HG02852 (cell line): ENCODE results near the gene ZNF438.
"Not testable (repeated sequence)": the region's sequence is repeated elsewhere in the genome, so short reads cannot be mapped to it uniquely, and the experiment has no call there.

Experiments used
- ATAC-seq: cut with Tn5 transposase; IDR thresholded peaks from one replicate; pipeline ENCODE4 v1.9.1; 2021; ENCODE audit warnings: mild to moderate bottlenecking, moderate library complexity; ENCODE audit not compliant: unreplicated experiment

ZNF438 gene

DNA sequence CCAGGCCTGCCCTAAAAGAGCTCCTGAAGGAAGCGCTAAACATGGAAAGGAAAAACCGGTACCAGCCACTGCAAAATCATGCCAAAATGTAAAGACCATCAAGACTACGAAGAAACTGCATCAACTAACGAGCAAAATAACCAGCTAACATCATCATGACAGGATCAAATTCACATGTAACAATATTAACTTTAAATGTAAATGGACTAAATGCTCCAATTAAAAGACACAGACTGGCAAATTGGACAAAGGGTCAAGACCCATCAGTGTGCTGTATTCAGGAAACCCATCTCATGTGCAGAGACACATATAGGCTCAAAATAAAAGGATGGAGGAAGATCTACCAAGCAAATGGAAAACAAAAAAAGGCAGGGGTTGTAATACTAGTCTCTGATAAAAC, 82.4 kb downstream of the ZNF438 start:
- not testable (repeated sequence) for ATAC-seq

DNA sequence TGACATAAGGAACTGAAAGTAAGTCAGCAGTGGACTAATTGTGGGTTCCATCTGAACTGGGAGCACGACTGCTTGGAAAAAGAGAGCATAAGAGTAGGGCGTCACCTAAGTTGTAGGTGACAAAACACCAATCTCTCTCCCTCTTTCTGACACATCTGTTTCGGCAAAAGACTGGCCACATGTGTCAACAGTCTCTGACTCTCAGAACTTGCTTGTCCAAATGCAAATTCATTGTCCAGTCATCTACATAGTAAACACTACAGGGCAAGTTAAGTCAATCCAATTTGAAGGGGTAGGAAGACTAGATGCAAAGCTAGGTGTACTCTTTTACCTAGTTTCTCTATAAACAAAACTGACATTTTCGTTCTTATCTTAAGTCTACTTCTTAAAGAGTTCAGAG, 87.7 kb downstream of the ZNF438 start:
- no peak for ATAC-seq

DNA sequence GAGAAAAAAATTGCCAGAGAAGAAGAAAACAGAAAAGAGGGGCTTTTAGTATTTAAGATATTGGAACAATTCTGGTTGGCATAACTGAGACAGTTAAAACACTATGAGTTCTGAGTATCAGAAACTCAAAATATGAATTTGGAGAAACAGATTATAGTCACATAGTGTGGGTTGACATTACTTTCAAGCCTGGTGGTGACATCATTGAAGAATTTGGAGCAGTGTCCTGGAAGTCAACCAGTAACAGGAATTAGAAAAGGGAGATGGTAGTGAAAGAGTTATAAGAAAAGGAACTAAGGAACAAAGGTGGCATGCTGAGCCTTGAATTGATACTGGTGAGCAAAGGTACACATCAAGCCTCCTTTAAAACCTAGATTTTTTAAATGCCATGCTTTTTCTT, 88.2 kb downstream of the ZNF438 start:
- no peak for ATAC-seq

DNA sequence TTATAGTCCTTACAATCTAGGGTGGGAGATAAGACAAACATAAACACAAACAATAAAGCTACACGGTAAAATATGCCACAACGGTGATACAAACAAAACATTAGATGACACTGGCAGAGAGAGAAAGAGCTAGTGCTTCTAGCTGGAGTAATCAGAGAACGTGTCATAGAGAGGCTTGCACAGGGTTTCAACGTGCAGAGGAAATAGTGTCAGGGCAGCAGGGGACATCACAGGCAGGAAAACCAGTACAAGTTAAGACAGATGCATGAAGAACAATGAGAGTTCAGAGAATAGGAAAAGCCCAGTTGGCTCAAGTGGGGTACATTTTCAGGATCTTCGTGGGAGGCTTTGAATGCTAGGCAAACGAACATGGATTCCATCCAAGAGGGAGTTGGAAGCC, 91.4 kb downstream of the ZNF438 start:
- no peak for ATAC-seq

DNA sequence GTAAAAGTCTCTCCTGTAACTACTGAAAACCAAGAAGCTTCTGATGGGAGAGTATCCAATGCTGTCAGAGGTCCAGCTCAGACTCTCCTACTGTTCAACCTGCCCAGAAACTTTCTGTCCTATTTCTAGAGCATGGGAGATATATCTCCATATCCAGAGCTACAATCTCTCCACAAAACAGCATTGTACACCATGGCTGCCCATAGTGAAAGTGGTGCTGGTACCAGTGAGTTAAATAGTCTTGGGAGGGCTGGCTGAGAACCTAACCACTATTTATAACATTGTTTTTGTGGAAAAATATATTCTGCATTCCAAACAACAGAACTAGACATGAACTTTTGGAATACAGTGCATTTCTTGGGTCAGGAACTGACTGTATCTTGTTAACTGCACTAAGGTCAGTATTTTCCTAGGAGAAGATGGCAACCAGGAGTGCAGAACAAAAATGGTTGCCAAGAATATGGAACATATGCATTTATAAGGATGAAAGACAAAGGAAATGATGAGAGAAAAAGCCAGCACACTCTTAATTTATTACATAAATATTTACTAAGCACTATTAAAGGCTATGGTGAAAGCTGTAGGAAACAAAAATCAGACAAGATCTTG, 91.9 kb downstream of the ZNF438 start:
- no peak for ATAC-seq

DNA sequence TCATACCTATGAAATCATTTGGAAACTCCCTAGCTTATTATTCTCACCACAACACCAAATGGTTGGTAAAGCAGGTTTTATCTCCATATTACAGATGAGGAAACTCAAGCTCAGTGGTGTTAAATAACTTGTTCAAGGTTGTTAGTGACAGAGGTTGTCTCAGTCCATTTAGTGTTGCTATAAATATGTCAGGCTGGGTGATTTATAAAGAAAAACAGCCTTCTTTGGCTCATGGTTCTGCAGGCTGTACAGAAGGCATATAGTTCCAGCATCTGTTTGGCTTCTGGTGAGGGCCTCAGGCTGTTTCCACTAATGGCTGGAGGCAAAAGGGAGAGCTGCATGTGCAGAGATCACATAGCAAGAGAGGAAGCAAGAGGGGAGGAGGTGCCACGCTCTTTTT, 96.6 kb downstream of the ZNF438 start:
- ATAC-seq, result no peak

DNA sequence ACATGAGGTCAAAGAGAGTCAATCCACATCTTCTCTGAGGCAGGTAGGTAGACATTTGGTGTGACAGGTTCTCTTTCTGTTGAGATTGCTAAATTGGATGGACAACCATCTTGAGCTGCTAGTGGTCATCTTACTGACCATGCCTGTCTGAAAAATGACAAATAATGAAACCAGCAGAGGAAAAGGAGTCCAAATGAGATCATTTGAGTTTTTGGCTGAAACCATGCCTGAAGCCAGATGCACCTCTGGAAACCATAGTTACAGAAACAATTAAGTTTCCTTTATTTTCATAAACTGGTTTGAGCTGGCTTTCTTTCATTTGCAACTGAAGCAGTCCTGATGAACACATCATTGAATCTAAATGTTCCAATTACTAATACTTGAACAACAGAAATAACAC, 100.6 kb downstream of the ZNF438 start:
- ATAC-seq, result no peak

DNA sequence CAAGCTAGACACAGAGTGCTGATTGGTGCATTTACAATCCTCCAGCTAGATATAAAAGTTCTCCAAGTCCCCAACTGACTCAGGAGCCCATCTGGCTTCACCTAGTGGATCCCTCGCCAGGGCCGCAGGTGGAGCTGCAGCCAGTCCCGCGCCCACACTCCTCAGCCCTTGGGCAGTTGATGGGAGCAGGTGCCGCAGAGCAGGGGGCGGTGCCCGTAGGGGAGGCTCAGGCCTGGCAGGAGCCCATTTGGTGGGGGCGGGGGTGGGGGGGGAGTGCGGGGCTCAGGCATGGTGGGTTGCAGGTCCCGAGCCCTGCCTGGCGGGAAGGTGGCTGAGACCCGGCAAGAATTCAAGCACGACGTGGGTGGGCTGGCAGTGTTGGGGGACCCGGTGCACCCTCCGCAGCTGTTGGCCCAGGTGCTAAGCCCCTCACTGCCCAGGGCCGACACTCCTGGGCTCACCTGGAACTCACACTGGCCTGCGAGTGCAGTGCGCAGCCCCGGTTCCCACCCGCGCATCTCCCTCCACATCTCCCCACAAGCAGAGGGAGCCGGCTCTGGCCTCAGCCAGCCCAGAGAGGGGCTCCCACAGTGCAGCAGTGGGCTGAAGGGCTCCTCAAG, 101.7 kb downstream of the ZNF438 start:
- ATAC-seq, result no peak

DNA sequence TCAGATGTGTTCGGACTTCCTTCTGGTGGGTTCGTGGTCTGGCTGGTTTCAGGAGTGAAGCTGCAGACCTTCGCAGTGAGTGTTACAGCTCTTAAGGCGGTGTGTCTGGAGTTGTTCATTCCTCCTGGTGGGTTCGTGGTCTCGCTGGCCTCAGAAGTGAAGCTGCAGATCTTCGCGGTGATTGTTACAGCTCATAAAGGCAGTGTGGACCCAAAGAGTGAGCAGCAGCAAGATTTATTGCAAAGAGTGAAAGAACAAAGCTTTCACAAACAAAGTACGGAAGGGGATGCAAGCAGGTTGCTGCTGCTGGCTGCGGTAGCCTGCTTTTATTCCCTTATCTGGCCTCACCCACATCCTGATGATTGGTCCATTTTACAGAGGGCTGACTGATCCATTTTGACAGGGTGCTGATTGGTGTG, 102.3 kb downstream of the ZNF438 start:
- ATAC-seq, result peak; percentile 28

DNA sequence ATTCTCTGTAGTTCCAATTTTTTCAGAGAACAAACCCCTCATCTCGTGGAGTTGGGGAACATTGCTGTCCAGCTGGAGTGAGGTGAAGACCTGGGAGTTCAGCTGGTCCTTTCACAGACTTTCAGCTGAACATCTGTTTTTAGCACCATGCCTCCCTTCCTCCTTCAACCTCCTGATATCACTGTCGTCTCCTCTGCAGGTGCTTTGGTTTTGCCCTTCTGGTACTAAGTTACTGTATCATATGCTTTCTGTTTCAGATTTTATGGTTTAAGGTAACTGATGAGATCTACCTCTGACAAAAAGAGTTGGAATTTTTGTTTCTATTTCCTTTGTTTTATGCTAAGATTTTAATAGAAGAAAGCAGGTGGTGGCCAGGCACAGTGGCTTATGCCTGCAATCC, 102.9 kb downstream of the ZNF438 start:
- peak; percentile 81 for ATAC-seq

DNA sequence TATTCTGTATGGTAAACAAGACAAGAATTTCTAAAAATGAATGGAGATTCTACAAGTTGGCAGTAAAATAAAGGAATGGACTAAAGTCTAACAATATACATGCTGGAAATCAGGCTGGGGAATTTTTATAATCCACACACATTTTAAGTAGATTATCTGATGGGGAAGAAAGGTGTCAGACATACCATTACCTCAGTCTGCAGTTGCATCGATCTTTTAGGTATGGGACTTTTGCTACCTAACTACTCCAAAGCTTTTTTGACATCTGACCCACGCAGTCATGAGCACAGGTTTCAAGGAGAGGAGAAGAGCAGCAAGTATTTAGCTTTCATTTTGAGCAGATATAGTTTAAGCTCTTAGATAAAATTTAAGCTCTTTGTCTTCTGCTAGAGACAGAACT, 113.0 kb downstream of the ZNF438 start:
- no peak for ATAC-seq

DNA sequence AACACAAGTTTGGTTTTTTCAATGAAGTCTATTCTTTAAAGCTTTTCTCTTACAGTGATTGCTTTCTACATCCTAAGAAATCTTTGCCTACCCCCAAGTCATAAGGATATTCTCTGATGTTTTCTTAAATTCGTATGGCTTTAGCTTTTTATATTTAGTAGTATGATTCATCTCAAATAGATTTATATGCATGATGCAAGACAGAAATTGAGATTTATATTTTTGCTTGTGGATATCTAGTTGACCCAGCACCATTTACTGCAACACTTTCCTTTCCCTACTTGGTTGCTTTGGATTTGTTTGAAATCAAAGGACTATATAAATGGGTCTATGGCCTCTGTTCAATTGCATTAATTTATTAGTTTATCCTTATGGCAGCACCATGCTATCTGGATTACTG, 113.9 kb downstream of the ZNF438 start:
- ATAC-seq, result no peak

DNA sequence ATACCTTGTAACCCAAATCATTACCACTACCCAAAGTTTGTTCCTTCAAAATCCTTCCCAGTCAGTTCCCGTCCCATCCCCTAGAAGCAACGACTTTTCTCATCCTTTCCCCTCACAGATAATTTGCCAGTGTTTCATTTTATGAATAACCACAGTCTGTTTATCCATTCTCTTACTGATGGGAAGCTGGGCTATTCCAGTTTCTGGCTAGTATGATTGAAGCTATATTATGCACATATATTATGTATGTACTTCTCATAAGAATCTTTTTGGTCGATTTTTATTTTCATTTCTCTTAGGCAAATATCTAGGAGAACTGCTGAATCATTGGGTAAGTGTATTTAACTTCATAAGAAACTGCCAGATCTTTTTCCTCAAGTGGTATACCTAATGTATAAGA, 114.6 kb downstream of the ZNF438 start:
- ATAC-seq, result no peak

DNA sequence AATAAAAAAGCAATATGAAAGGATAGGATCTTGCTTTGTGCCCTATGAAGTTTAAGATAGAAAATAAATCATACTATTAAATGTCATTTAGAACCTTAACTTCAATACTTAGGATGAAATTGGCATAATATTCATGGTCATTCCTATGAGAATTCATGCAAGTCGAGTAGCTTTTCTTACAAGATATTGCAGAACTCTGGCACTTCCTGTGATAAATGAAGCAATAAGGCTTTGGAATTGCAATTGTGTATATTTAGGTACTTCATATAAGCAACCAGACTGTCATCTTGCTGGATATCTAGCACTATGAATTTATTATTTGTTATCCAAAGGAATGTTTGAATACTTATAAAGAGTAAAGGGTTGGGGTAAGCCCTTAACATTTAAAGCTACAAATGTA, 116.5 kb downstream of the ZNF438 start:
- ATAC-seq, result no peak

DNA sequence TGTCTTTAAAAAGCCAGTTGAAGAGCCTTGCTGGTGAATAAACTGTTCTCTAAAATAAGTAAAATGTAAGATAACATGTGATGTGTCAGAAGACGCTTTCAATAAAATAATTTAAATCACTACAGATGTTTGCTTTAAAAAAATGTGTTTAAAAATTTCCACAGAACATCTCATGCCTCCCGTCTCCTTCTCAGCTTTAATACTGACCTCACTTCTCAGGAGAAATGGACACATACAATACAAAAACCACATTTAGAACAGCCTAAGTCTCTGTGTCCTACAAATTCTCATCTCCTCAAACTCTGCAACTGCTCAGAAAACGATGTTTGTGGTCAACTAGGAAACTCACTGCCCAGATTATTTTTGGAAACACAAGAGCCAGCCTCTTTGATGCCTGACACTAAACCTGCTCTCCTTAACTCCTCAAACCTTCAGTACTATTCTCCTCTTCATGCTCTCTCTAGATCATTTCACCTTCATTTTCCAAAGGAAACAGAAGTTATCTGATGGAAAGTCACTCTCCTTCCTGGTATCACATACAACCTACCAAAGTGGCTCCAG, 120.3 kb downstream of the ZNF438 start:
- no peak for ATAC-seq

DNA sequence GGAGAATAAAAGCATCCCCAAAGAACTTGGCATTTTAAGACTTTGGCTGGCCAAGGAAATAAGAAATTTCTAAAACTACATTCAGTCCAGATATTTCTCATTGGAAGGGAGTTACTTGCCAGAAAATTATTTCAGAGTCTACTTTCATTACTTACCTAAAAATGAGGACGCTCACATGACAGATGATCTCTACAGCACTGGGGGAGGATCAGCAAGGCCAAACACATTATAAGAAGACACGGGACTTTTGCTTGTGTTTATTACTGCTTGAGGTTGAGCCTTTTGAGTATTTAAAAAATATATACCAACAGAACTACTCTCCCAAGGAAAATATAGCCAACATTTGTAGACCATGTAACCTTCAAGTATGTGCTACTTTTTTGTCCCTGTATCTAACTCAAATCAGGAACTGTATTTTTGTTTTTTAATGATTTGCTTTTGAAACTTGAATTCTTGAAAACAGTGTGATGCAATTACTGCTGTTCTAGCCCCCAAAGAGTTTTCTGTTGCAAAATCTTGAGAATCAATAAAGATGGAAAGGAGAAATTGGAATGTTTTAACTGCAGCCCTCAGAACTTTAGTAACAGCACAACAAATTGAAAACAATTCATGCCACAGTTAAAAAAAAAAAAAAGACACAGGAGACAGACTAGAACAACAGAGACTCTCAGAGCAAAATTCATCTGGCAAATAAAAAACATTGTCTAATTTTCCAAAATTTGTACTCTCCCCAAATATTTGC, 128.1 kb downstream of the ZNF438 start:
- no peak for ATAC-seq

DNA sequence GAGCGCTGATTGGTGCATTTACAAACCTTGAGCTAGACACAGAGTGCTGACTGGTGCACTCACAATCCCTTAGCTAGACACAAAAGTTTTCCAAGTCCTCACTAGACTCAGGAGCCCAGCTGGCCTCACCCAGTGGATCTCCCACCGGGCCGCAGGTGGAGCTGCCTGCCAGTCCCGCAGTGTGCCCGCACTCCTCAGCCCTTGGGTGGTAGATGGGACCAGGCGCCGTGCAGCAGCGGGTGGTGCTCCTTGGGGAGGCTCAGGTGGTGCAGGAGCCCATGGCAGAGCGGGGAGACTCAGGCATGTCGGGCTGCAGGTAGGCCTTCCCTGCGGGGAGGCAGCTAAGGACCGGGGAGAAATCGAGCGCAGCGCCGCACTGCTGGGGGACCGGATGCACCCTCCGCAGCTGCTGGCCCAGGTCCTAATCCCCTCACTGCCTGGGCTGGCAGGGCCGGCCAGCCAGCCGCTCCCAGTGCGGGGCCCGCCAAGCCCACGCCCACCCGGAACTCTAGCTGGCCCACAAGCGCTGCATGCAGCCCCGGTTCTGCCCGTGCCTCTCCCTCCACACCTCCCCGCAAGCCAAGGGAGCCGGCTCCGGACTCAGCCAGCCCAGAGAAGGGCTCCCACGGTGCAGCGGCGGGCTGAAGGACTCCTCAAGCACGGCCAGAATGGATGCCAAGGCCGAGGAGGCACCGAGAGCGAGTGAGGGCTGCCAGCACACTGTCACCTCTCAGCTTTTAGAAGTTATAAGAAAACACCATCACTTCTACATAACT, 128.9 kb downstream of the ZNF438 start:
- no peak for ATAC-seq

DNA sequence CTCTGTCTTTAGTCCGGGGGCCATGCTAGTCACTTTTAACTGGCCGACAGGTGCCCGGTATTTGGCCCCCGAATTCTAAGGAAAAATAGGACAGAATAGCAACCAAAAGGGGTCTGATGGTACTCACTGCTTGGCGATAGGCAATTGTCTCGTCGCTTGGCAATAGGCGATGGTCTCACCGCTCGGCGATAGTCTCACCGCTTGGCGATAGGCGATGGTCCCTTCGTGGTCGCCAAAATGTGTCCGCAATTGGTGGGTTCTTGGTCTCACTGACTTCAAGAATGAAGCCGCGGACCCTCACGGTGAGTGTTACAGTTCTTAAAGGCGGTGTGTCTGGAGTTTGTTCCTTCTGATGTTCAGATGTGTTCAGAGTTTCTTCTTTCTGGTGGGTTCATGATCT, 130.2 kb downstream of the ZNF438 start:
- ATAC-seq, result not testable (repeated sequence)

DNA sequence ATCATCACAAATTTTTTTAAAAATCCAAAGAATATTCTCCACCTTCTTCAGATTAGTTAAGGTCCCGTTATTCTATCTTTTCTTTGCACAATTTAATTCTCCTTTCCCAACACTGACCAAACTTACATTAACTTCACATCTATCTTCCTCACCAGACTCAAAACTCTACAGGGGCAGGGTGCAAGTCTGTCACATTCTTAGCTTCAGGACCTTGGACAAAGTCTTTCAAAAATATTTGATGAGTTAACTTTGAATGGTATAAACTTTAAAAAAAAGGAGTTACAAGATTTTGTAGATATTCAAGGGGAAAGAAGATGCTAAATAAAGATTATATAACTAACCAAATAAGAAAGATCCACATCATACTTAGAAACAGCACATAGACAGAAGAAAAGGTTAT, 132.7 kb downstream of the ZNF438 start:
- ATAC-seq, result no peak

DNA sequence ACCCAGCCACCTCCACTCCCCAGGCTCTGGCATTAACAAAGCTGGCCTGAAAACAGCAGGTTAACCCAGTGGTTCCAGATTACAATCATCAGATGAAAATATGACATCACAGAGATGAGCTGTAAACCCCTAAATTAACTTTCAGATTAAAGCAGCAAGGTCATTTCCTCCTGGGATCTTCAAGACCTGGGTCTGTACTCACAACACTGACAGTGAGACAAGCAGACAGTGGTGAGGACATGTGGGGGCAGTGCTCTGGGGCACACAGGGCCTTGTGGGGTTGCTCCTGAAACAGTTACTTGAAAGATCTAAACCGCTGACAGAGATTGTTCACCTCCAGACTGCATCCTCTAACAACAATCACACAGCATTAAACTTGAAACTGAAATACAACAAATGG, 134.1 kb downstream of the ZNF438 start:
- no peak for ATAC-seq

DNA sequence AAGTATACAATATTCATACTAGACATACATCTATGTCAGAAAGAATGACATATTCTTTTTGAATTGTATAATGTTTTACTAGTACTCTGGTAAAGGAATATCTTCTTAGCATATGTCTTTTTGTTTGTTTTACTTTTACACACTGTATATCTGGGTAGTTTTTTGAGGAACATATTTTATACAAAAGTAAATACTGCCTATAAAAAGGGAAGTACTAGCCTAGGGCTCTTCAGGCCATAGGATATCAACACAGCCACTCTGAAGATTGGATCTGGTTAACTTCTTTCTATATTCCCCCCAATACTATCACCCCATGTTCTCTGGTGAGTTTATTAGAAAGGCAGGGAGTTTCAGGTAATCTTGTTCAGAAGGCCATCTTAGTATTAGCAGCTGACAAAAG, 134.6 kb downstream of the ZNF438 start:
- no peak for ATAC-seq
